CD4-positive, alpha-beta T cell treated with Interleukin-10 for 1 hour (primary cell): ENCODE results near the gene MKRN1.
"Not testable (repeated sequence)": the region's sequence is repeated elsewhere in the genome, so short reads cannot be mapped to it uniquely, and the experiment has no call there.

Experiments used
- DNase-seq: peaks from one replicate; pipeline ENCODE4 v3.0.0-alpha.2; 2020

MKRN1 gene, protein sequence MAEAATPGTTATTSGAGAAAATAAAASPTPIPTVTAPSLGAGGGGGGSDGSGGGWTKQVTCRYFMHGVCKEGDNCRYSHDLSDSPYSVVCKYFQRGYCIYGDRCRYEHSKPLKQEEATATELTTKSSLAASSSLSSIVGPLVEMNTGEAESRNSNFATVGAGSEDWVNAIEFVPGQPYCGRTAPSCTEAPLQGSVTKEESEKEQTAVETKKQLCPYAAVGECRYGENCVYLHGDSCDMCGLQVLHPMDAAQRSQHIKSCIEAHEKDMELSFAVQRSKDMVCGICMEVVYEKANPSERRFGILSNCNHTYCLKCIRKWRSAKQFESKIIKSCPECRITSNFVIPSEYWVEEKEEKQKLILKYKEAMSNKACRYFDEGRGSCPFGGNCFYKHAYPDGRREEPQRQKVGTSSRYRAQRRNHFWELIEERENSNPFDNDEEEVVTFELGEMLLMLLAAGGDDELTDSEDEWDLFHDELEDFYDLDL

GRCh38 chr7:140479062-140479738 lies at the start of gene MKRN1:
Gene MKRN1 (minus strand): TSS chr7:140479505. CDS start chr7:140479344, 161 bp downstream.
- DNase-seq: peak; percentile 94

GRCh38 chr7:140526787-140527664 lies 47.7 kb upstream of the MKRN1 start:
- DNase-seq: no peak

- DNase-seq: no peak
Observed at GRCh38 chr7:140526214-140526613, 46.9 kb upstream of the MKRN1 start.

- peak; percentile 8 for DNase-seq
Observed at GRCh38 chr7:140525743-140526142, 46.4 kb upstream of the MKRN1 start.

GRCh38 chr7:140521421-140521820 lies 42.1 kb upstream of the MKRN1 start:
- no peak for DNase-seq

GRCh38 chr7:140519007-140519399 lies 39.7 kb upstream of the MKRN1 start:
- no peak for DNase-seq

GRCh38 chr7:140518370-140519006 lies 39.2 kb upstream of the MKRN1 start:
- no peak for DNase-seq

- peak; percentile 63 for DNase-seq
Observed at GRCh38 chr7:140517546-140518369, 38.5 kb upstream of the MKRN1 start.

- DNase-seq: no peak
Observed at GRCh38 chr7:140512317-140513000, 33.2 kb upstream of the MKRN1 start.

DNA sequence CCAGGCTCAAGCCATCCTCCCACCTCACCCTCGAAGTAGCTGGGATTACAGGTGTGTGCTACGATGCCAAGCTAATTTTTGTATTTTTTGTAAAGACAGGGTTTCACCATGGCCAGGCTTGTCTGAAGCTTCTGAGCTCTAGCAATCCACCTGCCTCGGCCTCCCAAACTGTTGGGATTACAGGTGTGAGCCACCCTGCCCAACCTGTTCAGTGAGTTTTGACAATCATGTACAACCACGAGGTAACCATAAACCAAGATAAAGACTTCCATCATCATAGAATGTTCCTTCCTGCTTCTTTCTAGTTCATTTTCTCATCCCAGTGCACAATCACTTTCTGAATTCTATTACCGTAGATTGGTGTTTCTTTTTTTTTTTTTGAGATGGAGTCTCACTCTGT lies 30.5 kb upstream of the MKRN1 start:
- DNase-seq: no peak

DNA sequence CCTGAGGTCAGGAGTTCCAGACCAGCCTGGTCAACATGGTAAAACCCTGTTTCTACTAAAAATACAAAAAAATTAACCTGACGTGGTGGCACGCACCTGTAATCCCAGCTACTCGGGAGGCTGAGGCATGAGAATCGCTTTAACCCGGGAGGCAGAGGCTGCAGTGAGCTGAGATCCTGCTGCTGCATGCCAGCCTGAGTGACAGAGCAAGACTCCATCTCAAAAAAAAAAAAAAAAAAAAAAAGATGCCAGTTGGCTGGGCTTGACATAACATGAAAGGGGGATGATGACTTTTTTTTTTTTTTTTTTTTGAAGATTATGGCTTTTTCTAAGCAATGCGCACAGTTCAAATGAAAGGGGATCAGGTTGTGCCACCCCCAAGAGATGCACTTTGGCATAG lies 28.3 kb upstream of the MKRN1 start:
- not testable (repeated sequence) for DNase-seq

- DNase-seq: no peak
Observed at GRCh38 chr7:140506788-140507464, 27.6 kb upstream of the MKRN1 start.

DNA sequence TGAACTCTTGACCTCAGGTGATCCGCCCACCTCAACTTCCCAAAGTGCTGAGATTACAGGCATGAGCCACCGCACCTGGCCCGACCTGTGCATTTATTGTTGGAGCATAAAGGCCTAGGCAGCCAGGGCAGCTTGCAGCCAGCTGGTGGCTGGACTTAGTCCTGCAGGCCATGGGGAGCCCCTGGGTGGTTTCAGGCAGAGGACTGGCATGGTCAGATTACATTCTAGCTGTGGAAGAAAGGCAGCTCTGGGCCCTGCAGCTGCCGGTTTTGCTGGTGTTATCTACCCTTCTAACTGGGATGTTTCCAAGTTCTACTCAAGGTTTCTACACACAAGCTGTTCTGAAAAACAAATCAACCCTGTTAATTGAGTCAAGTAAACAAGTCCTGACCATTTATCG lies 22.7 kb upstream of the MKRN1 start:
- DNase-seq: no peak

DNA sequence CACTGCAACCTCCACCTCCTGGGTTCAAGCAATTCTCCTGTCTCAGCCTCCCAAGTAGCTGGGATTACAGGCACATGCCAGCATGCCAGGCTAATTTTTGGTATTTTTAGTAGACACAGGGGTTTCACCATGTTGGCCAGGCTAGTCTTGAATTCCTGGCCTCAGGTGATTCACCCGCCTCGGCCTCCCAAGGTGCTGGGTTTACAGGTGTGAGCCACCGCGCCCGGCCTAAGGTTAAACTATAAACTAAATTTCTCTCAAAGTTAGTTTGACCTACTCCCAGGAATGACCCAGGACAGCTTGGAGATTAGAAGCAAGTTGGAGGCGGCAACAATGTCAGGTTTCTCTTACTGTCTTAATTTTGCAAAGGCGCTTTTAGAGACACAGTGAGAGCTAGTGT lies 18.5 kb upstream of the MKRN1 start:
- DNase-seq: not testable (repeated sequence)

DNA sequence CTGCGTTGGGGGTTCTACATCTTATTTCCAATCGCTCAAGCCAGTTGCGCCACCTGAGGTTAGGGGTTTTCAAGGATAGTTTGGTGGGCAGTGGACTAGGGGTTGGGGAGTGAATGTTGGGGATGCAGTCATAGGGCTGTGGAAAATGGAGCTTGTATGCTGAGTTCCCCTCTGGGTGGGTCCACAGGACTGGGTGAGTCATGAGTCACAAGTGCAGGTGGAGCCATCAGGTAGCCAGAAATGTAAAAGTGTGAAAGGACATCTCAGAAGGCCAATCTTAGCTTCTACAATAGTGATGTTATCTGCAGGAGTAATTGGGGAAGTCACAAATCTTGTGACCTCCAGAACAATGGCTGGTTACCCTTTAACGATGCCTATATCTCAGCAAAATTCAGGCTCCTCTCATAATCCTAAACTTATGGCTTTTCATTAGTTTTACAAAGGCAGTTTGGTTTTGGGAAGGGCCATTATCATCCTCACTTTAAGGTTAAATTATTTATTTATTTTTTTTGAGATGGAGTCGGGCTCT lies 18.0 kb upstream of the MKRN1 start:
- no peak for DNase-seq

- no peak for DNase-seq
Observed at GRCh38 chr7:140495514-140496097, 16.3 kb upstream of the MKRN1 start.

DNA sequence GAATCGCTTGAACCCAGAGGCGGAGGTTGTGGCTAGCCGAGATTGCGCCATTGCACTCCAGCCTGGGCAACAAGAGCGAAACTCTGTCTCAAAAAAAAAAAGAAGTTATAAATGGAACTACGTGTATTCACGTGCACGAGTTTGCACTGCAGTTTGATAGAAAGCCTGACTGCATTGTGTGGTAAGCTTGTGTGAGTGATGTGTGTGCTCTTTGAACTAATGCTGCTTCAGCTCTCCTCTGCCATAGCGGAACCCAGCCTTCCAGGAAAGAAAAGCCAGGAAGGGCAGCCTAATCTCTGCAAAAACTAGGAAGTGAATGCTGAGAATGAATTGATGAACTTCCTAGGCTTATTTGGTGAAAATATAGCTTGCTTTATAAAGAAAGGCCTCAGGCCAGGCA lies 15.6 kb upstream of the MKRN1 start:
- no peak for DNase-seq

DNA sequence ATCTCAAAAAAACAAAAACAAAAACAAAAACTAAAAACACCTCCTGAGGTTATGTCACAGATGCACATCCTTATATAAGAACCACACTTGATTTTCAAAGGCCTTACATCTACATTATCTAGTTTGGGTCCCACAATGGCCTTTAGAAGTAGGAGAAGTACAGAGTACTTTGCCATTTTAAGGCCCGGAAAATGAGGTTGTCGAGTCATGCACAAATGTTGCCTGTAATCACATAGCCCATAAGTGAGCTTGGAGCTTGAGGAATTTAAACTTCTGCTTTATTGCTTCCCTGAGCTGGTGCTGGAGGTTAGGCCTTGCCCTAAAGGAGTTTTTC lies 9.7 kb upstream of the MKRN1 start:
- no peak for DNase-seq

- no peak for DNase-seq
Observed at GRCh38 chr7:140485500-140486265, 6.4 kb upstream of the MKRN1 start.
